ENCODE data around the gene P2RY14. TPM values are rescaled to one million over a fixed set of nuclear protein-coding genes. Genes with fewer than 3 reads are reported as not detected.
A peak's percentile ranks its signal among the peaks of the same experiment; 100 is the strongest.

Gene P2RY14
- total and polyA plus RNA-seq, 2 experiments from 2014 or later, result not detected

- no peak overlapping the region for H3K27ac ChIP-seq
- H3K4me3 ChIP-seq, result no peak overlapping the region
- no peak for DNase-seq
- no peaks in the 10 kb centered on the region for H4K20me1 ChIP-seq (ENCODE audit: insufficient read depth)
- no peaks in the 10 kb centered on the region for H3K79me2 ChIP-seq (ENCODE audit: insufficient read depth)
- 97 to 98% methylated on average over 3 of the region's 3 CpGs for WGBS, 2 experiments (ENCODE audit: low coverage in 1 of 2, low lambda C conversion rate in 2 of 2, missing lambda C conversion rate in 2 of 2)
- in situ Hi-C loops (cut with MboI), result loop anchor here (10.0 kb wide), 3 partner anchors 359 to 619 kb away; no protein-coding TSS in a partner anchor
- no peak overlapping the region for H3K4me2 ChIP-seq (ENCODE audit: unreplicated experiment)
- no peak overlapping the region for H2AFZ ChIP-seq
- peaks cover 1% of the 10 kb centered on the region for H3F3A ChIP-seq (ENCODE audit: insufficient read depth)
- H3K4me1 ChIP-seq (ENCODE audit: insufficient read depth), result peaks cover 4% of the 10 kb centered on the region
- H3K27me3 ChIP-seq (replicated peaks; ENCODE audit: insufficient read depth), result no peaks in the 10 kb centered on the region
- H3K9me2 ChIP-seq (ENCODE audit: insufficient read depth), result no peaks in the 10 kb centered on the region
- TF ChIP-seq EZH2phosphoT487 (IDR thresholded peaks at IDR 0.05; ENCODE audit: insufficient read depth, low read depth) (no peak), EZH2 (IDR thresholded peaks at IDR 0.05; ENCODE audit: insufficient read depth, poor library complexity, severe bottlenecking) (no peak)
- H3K36me3 ChIP-seq (ENCODE audit: low read depth), result no peaks in the 10 kb centered on the region
- H3K9ac ChIP-seq, result no peak overlapping the region
- H3K9me3 ChIP-seq (ENCODE audit: low read depth), result no peaks in the 10 kb centered on the region
Observed at GRCh38 chr3:151296226-151296625, 17.9 kb upstream of the P2RY14 start.

- Histone ChIP-seq H3K4me1 (ENCODE audit: insufficient read depth) (no peaks in the 10 kb centered on the region), H3K36me3 (ENCODE audit: low read depth) (no peaks in the 10 kb centered on the region), H3K4me2 (ENCODE audit: unreplicated experiment) (no peak overlapping the region), H4K20me1 (ENCODE audit: insufficient read depth) (no peaks in the 10 kb centered on the region), H3K9ac (no peak overlapping the region), H2AFZ (no peak overlapping the region), H3K79me2 (ENCODE audit: insufficient read depth) (no peaks in the 10 kb centered on the region), H3K9me3 (ENCODE audit: low read depth) (no peaks in the 10 kb centered on the region), H3K27ac (no peak overlapping the region), H3K4me3 (no peak overlapping the region), H3K27me3 (replicated peaks; ENCODE audit: insufficient read depth) (no peaks in the 10 kb centered on the region), H3F3A (ENCODE audit: insufficient read depth) (no peaks in the 10 kb centered on the region), H3K9me2 (ENCODE audit: insufficient read depth) (no peaks in the 10 kb centered on the region)
- WGBS, 2 experiments (ENCODE audit: low coverage in 1 of 2, low lambda C conversion rate in 2 of 2, missing lambda C conversion rate in 2 of 2), result 88% methylated on average over 6 of the region's 6 CpGs
- no peak for DNase-seq
- in situ Hi-C loops (cut with MboI), result loop anchor here (10.0 kb wide), 3 partner anchors 362 to 622 kb away; no protein-coding TSS in a partner anchor
- TF ChIP-seq EZH2 (IDR thresholded peaks at IDR 0.05; ENCODE audit: insufficient read depth, poor library complexity, severe bottlenecking), result no peak
Observed at GRCh38 chr3:151293127-151293526, 14.8 kb upstream of the P2RY14 start.

- TF ChIP-seq EZH2phosphoT487 (IDR thresholded peaks at IDR 0.05; ENCODE audit: insufficient read depth, low read depth) (no peak), EZH2 (IDR thresholded peaks at IDR 0.05; ENCODE audit: insufficient read depth, poor library complexity, severe bottlenecking) (no peak)
- 15% methylated on average over 3 of the region's 3 CpGs for WGBS, 2 experiments (ENCODE audit: low coverage in 1 of 2, low lambda C conversion rate in 2 of 2, missing lambda C conversion rate in 2 of 2)
- Histone ChIP-seq H3K4me3 (no peak overlapping the region), H2AFZ (no peak overlapping the region), H3K27ac (no peak overlapping the region), H3K36me3 (ENCODE audit: low read depth) (no peaks in the 10 kb centered on the region), H3K4me2 (ENCODE audit: unreplicated experiment) (no peak overlapping the region), H3F3A (ENCODE audit: insufficient read depth) (no peaks in the 10 kb centered on the region), H3K79me2 (ENCODE audit: insufficient read depth) (no peaks in the 10 kb centered on the region), H3K27me3 (replicated peaks; ENCODE audit: insufficient read depth) (no peaks in the 10 kb centered on the region), H3K4me1 (ENCODE audit: insufficient read depth) (no peaks in the 10 kb centered on the region), H3K9me2 (ENCODE audit: insufficient read depth) (no peaks in the 10 kb centered on the region), H4K20me1 (ENCODE audit: insufficient read depth) (no peaks in the 10 kb centered on the region), H3K9ac (no peak overlapping the region), H3K9me3 (ENCODE audit: low read depth) (no peaks in the 10 kb centered on the region)
- peak; percentile 73 for DNase-seq
- in situ Hi-C loops (cut with MboI), result loop anchor here (10.0 kb wide), 3 partner anchors 364 to 624 kb away; no protein-coding TSS in a partner anchor
Observed at GRCh38 chr3:151290673-151291072, 12.3 kb upstream of the P2RY14 start.

GRCh38 chr3:151289445-151289844 lies 11.1 kb upstream of the P2RY14 start:
- no peak overlapping the region for H3K27ac ChIP-seq
- H3K4me1 ChIP-seq (ENCODE audit: insufficient read depth), result no peaks in the 10 kb centered on the region
- H3K9ac ChIP-seq, result no peak overlapping the region
- DNase-seq, result no peak
- no peaks in the 10 kb centered on the region for H3K79me2 ChIP-seq (ENCODE audit: insufficient read depth)
- H3K9me2 ChIP-seq (ENCODE audit: insufficient read depth), result no peaks in the 10 kb centered on the region
- no peaks in the 10 kb centered on the region for H3F3A ChIP-seq (ENCODE audit: insufficient read depth)
- no peaks in the 10 kb centered on the region for H3K36me3 ChIP-seq (ENCODE audit: low read depth)
- H3K27me3 ChIP-seq (replicated peaks; ENCODE audit: insufficient read depth), result no peaks in the 10 kb centered on the region
- H3K4me2 ChIP-seq (ENCODE audit: unreplicated experiment), result no peak overlapping the region
- H3K9me3 ChIP-seq (ENCODE audit: low read depth), result no peaks in the 10 kb centered on the region
- H2AFZ ChIP-seq, result no peak overlapping the region
- 60 to 61% methylated on average over 3 of the region's 3 CpGs for WGBS, 2 experiments (ENCODE audit: low coverage in 1 of 2, low lambda C conversion rate in 2 of 2, missing lambda C conversion rate in 2 of 2)
- in situ Hi-C loops (cut with MboI), result no loop called here
- TF ChIP-seq EZH2 (IDR thresholded peaks at IDR 0.05; ENCODE audit: insufficient read depth, poor library complexity, severe bottlenecking), result no peak
- no peak for TF ChIP-seq EZH2phosphoT487 (IDR thresholded peaks at IDR 0.05; ENCODE audit: insufficient read depth, low read depth)
- no peaks in the 10 kb centered on the region for H4K20me1 ChIP-seq (ENCODE audit: insufficient read depth)
- H3K4me3 ChIP-seq, result no peak overlapping the region

- Histone ChIP-seq H3K4me2 (ENCODE audit: unreplicated experiment) (no peak overlapping the region), H3K4me1 (ENCODE audit: insufficient read depth) (peaks cover 5% of the 10 kb centered on the region; the same call in 1 of the 2 replicates), H3K9me2 (ENCODE audit: insufficient read depth) (no peaks in the 10 kb centered on the region), H4K20me1 (ENCODE audit: insufficient read depth) (no peaks in the 10 kb centered on the region), H2AFZ (no peak overlapping the region), H3K36me3 (ENCODE audit: low read depth) (no peaks in the 10 kb centered on the region), H3K4me3 (no peak overlapping the region), H3K9me3 (ENCODE audit: low read depth) (no peaks in the 10 kb centered on the region), H3F3A (ENCODE audit: insufficient read depth) (peaks cover 11% of the 10 kb centered on the region; the same call in 1 of the 2 replicates), H3K27me3 (replicated peaks; ENCODE audit: insufficient read depth) (no peaks in the 10 kb centered on the region), H3K79me2 (ENCODE audit: insufficient read depth) (no peaks in the 10 kb centered on the region), H3K9ac (no peak overlapping the region), H3K27ac (no peak overlapping the region)
- DNase-seq, result no peak
- in situ Hi-C loops (cut with MboI), result no loop called here
- WGBS, 2 experiments (ENCODE audit: low coverage in 1 of 2, low lambda C conversion rate in 2 of 2, missing lambda C conversion rate in 2 of 2), result 100% methylated on average over 1 of the region's 1 CpG
- TF ChIP-seq EZH2phosphoT487 (IDR thresholded peaks at IDR 0.05; ENCODE audit: insufficient read depth, low read depth), result no peak
- no peak for TF ChIP-seq EZH2 (IDR thresholded peaks at IDR 0.05; ENCODE audit: insufficient read depth, poor library complexity, severe bottlenecking)
Observed at GRCh38 chr3:151285940-151286339, 7.6 kb upstream of the P2RY14 start.
